ENCODE measurements around the gene NR5A2. TPM values are rescaled to one million over a fixed set of nuclear protein-coding genes. Genes with fewer than 3 reads are reported as not detected.

Gene NR5A2
- total RNA-seq, 1 donor from 2014 or later, result 1.4 TPM

- Histone ChIP-seq H3K27ac (peak overlapping the region; percentile 62), H3K4me3 (peak overlapping the region; percentile 60), H3K4me1 (peaks cover 37% of the 10 kb centered on the region), H3K36me3 (no peaks in the 10 kb centered on the region), H3K27me3 (ENCODE audit: low read depth) (peaks cover 97% of the 10 kb centered on the region), H3K9me3 (no peaks in the 10 kb centered on the region)
- ATAC-seq (peak in 1 of 2 donors; percentile 33), DNase-seq (no peak)
- TF ChIP-seq CTCF (IDR thresholded peaks at IDR 0.05), result no peak
- intact Hi-C loops (cut with DNase I), result no loop called here
Measured at GRCh38 chr1:200042552-200043335, 15.2 kb downstream of the NR5A2 start.

DNA sequence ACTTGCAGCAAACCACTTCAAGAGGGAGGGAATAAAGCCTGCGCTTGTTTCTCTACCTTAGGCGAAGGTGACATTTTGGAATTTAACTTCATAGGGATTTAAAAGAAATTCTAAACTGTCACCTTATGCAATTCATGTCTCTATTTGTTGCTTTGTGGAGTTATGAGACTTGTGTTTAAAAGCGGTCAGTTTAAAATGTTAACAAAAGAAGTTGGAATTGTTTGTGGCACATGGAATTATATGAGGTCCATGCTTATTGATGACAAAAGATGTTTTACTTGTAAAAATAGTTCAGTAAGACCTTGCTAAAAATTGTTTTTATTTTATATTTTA is 15.8 kb downstream of the NR5A2 start:
- Histone ChIP-seq H3K27me3 (ENCODE audit: low read depth) (peaks cover 91% of the 10 kb centered on the region), H3K36me3 (no peaks in the 10 kb centered on the region), H3K4me1 (peaks cover 37% of the 10 kb centered on the region), H3K9me3 (no peaks in the 10 kb centered on the region), H3K27ac (no peak overlapping the region), H3K4me3 (peak overlapping the region; percentile 60)
- no peak for ATAC-seq
- no peak for TF ChIP-seq CTCF (IDR thresholded peaks at IDR 0.05)
- DNase-seq, result no peak
- intact Hi-C loops (cut with DNase I), result no loop called here

GRCh38 chr1:200046115-200046514 is 18.6 kb downstream of the NR5A2 start:
- no peak overlapping the region for H3K4me3 ChIP-seq
- TF ChIP-seq CTCF (IDR thresholded peaks at IDR 0.05), result no peak
- H3K36me3 ChIP-seq, result no peaks in the 10 kb centered on the region
- H3K9me3 ChIP-seq, result no peaks in the 10 kb centered on the region
- H3K4me1 ChIP-seq, result peaks cover 13% of the 10 kb centered on the region
- ATAC-seq, result no peak
- intact Hi-C loops (cut with DNase I), result no loop called here
- no peak for DNase-seq
- peaks cover 63% of the 10 kb centered on the region for H3K27me3 ChIP-seq (ENCODE audit: low read depth)
- no peak overlapping the region for H3K27ac ChIP-seq

DNA sequence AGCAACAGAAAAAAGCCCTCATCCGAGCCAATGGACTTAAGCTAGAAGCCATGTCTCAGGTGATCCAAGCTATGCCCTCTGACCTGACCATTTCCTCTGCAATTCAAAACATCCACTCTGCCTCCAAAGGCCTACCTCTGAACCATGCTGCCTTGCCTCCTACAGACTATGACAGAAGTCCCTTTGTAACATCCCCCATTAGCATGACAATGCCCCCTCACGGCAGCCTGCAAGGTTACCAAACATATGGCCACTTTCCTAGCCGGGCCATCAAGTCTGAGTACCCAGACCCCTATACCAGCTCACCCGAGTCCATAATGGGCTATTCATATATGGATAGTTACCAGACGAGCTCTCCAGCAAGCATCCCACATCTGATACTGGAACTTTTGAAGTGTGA is 20.7 kb downstream of the NR5A2 start:
- H3K27me3 ChIP-seq (ENCODE audit: low read depth), result peaks cover 42% of the 10 kb centered on the region

GRCh38 chr1:200049810-200050209 is 22.3 kb downstream of the NR5A2 start:
- H3K27ac ChIP-seq, result no peak overlapping the region
- intact Hi-C loops (cut with DNase I), result no loop called here
- no peak for TF ChIP-seq CTCF (IDR thresholded peaks at IDR 0.05)
- no peak overlapping the region for H3K4me3 ChIP-seq
- H3K9me3 ChIP-seq, result no peaks in the 10 kb centered on the region
- peaks cover 26% of the 10 kb centered on the region for H3K27me3 ChIP-seq (ENCODE audit: low read depth)
- ATAC-seq (no peak), DNase-seq (no peak)
- no peaks in the 10 kb centered on the region for H3K4me1 ChIP-seq
- H3K36me3 ChIP-seq, result no peaks in the 10 kb centered on the region

More for the DNA sequence above, 20.7 kb downstream of the NR5A2 start:
- H3K9me3 ChIP-seq, result no peaks in the 10 kb centered on the region
- no peak overlapping the region for H3K27ac ChIP-seq
- intact Hi-C loops (cut with DNase I), result no loop called here
- no peak for TF ChIP-seq CTCF (IDR thresholded peaks at IDR 0.05)
- H3K4me3 ChIP-seq, result no peak overlapping the region
- ATAC-seq, result no peak
- DNase-seq, result no peak
- H3K36me3 ChIP-seq, result no peaks in the 10 kb centered on the region
- H3K4me1 ChIP-seq, result no peaks in the 10 kb centered on the region
